ENCODE data around the gene TMEM72. TPM values are rescaled to one million over a fixed set of nuclear protein-coding genes. Genes with fewer than 3 reads are reported as not detected.

The TMEM72 gene
- total RNA-seq, 1 donor from 2014 or later, result not detected

DNA sequence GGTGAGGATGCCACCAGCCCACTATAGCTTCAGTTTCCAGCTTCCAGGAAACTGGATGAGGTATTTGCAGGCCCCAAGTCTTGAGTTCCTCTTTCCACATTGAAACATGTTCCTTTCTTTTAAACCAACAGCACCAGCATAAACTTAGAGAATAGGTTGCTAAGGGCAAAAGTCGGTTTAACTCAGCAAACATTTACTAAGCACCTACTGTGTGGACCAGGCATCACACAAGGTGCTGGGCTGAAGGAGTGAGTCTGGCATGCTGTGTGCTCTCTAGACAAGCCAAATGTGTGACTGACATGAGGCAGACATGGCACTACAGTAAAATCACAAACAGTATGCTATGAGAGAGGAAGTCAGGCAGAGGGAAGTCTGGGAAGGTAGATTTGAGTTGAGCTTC is 37.5 kb downstream of the TMEM72 start:
- intact Hi-C loops (cut with DNase I), result no loop called here
- DNase-seq (ENCODE audit: low spot score), result no peak

GRCh38 chr10:44949127-44949802 is 38.1 kb downstream of the TMEM72 start:
- no peak for DNase-seq (ENCODE audit: low spot score)

GRCh38 chr10:44949915-44950314 is 38.8 kb downstream of the TMEM72 start:
- intact Hi-C loops (cut with DNase I), result no loop called here
- no peak for DNase-seq (ENCODE audit: low spot score)

More at GRCh38 chr10:44949127-44949802, 38.1 kb downstream of the TMEM72 start:
- intact Hi-C loops (cut with DNase I), result no loop called here

GRCh38 chr10:44950326-44951225 is 39.4 kb downstream of the TMEM72 start:
- DNase-seq (ENCODE audit: low spot score), result no peak
- intact Hi-C loops (cut with DNase I), result no loop called here

DNA sequence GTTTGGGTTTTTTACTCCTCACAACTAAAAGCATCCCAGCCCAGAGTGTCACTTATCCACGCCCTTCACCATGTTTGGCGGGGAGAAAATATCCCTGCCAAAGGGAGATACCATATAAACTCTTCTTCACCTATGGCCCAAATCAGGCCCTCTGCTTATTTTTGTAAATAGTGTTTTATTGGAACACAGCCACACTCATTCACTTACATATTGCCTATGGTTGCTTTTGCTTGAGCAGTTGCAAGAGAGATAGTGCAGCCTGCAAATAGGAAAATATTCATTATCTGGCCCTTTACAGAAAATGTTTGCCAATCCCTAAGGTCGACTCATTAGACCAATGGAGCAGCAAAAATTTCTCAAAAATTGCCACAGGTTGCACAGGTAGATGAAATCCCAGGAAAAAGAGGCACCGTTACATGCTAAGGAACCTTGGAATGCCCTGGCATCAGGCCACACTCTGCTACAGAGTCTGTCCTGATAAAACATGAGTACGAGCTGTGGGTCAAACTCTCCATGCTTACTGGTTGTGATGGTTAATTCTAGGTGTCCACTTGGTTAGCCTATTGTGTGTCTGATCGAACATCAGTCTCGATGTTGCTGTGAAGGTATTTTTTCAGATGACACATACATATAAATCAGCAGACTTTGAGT is 40.6 kb downstream of the TMEM72 start:
- intact Hi-C loops (cut with DNase I), result no loop called here
- no peak for DNase-seq (ENCODE audit: low spot score)

DNA sequence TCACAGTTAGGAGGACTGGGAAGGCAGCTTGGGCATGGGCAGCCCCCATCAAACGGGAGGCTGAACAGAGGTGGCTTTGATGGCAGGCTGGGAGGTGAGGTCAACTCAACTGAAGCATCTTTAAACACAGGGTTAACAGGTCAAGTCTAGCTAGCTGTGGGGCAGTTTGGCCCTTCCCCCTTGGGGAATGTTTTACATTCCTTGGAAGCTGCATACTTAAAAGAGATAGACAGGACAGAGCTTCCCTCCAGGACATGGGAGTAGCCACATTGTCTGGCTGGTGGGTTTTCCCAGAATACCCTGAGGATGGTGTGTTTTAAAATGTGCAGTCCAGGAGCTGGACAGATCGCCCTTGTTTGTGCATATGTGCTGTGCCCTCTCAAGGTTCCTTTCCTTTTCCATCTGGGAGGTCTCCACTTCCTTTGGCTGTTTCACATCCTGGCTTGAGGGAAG is 41.7 kb downstream of the TMEM72 start:
- DNase-seq (ENCODE audit: low spot score), result no peak
- intact Hi-C loops (cut with DNase I), result no loop called here

- no peak for DNase-seq (ENCODE audit: low spot score)
- intact Hi-C loops (cut with DNase I), result no loop called here
Observed at GRCh38 chr10:44954042-44954441, 42.9 kb downstream of the TMEM72 start.

GRCh38 chr10:44954962-44955361 is 43.8 kb downstream of the TMEM72 start:
- no peak for DNase-seq (ENCODE audit: low spot score)
- intact Hi-C loops (cut with DNase I), result no loop called here

DNA sequence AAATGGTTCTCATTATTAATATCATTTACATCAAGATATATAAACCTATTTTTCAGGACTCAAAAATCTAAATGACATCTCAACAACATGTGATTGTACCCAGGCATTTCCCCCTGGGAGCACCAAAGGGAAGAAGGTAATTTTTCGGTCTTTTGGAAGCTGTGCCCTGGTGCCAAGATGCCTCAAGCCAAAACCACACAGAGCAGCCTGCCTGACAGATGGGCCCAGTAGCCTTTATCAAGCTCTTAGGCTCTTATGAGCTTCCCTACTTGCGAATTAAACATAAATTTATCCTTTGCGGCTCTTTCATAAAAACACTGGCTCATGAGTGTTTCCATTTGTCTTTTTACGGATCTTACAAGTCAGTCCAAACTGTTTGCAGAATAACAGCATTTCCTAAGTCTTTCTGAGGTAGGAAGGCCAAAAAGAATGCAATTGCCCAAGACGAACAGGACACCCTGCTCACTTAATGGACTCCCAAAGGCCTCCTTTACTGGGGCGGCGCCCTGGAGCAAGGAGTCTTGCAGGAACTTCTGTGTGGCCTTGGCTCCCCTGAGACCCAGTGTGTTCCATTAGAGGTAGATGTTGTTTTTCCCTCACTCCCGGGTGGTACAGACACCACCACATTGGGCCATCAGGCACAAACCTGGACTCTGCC is 44.4 kb downstream of the TMEM72 start:
- intact Hi-C loops (cut with DNase I), result no loop called here
- no peak for DNase-seq (ENCODE audit: low spot score)

- intact Hi-C loops (cut with DNase I), result no loop called here
- no peak for DNase-seq (ENCODE audit: low spot score)
Observed at GRCh38 chr10:44956226-44956625, 45.1 kb downstream of the TMEM72 start.

- no peak for DNase-seq (ENCODE audit: low spot score)
- intact Hi-C loops (cut with DNase I), result no loop called here
Observed at GRCh38 chr10:44956717-44957706, 45.9 kb downstream of the TMEM72 start.

GRCh38 chr10:44958196-44958897 is 47.2 kb downstream of the TMEM72 start:
- DNase-seq (ENCODE audit: low spot score), result no peak
- intact Hi-C loops (cut with DNase I), result loop anchor here (2.0 kb wide), 1 partner anchor 20 kb away; the partner anchor contains the start of gene DEPP1

DNA sequence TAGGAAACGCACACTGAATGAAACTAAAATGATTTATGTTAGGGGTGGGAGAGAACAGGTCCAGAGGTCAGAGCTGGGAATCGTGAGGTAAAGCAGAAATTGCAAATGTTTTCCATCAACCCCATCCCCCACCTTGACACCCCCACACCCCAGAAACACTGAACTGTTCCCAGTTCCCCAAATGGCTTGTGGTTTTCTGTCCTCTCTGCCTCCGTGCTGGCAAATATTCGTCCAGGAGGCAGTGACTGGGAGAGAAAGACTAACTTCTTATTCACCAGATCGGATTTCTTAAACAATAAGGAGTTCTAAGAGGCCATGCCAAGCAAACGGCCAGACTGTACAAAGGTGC is 47.7 kb downstream of the TMEM72 start:
- intact Hi-C loops (cut with DNase I), result loop anchor here (2.0 kb wide), 1 partner anchor 20 kb away; the partner anchor contains the start of gene DEPP1
- DNase-seq (ENCODE audit: low spot score), result no peak

DNA sequence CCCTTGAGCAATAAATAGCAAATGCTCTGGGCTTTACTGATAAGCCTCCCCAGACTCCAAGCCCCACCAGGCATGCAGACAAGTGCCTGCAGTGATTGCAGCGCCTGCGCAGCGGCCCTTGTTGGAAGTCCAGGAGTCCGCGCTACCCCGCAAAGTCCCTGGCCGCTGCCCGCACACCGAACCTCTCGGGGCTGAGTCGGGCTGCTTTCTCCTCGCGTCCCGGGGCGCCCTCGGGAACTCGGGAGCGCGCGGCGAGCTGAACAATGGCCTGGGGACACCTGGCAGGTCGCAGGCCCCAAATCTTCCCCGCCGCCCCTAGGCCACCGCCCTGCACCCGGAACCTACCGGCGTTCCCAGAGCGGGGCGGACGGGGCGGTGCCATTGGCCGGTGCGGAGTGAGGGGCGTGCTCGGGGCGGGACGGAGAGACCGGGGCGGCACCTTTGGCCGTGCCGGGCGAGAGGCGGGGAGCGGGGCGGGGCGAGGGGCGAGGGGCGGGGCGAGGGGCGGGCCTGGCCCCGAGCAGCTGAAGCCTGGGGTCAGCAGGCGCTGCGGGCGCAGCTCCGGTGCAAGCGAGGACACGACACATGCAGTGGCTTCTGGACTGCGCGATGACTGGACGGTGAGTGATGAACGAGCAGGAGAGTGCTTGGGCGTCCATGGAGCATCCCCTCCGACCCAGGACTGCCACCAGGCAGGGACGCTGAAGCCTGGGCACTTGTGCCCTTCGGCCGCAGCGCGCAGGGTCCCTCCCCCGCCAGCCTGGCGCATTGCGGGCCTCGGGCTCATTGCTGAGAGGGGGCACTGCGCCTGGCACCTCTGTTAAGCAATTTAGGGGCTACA is 48.3 kb downstream of the TMEM72 start, which contains the start of gene RASSF4:
Gene RASSF4, plus strand, starts transcription at position 556 of the 841 bp plus-strand sequence. CDS start 10,401 bp downstream, outside the sequence.
- intact Hi-C loops (cut with DNase I), result loop anchor here (2.0 kb wide), 1 partner anchor 19 kb away; the partner anchor contains the start of gene DEPP1
- peak; percentile 99 for DNase-seq (ENCODE audit: low spot score)

DNA sequence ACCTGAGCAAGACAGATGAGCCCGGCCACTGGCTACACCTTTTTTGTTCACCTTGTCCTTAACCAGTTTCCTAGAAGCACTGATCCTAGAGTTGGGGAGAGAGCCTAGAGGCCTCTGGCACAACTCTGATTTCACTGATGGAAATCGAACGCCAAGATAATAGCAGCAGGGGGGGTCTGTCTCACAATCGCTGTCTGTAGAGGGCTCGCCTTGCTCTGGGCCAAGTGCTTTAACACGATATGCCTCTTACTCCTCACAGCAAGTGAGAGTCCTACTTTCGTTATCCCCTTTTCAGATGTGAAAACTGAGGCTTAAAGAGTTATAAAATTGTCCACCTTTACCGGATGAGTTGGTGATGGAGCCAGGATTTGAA is 48.9 kb downstream of the TMEM72 start:
- intact Hi-C loops (cut with DNase I), result no loop called here
- DNase-seq (ENCODE audit: low spot score), result no peak

GRCh38 chr10:44960482-44961229 is 49.5 kb downstream of the TMEM72 start:
- no peak for DNase-seq (ENCODE audit: low spot score)
- intact Hi-C loops (cut with DNase I), result no loop called here
